Fibroblast of skin of back (primary cell): ENCODE measurements around the gene SYNGR2.
A peak's percentile ranks its signal among the peaks of the same experiment; 100 is the strongest.

ENCODE experiments used
- DNase-seq: peaks from one replicate; pipeline ENCODE4 v3.0.0-alpha.2; 2013

Gene SYNGR2

GRCh38 chr17:78205124-78205775, 36.9 kb downstream of the SYNGR2 start:
- DNase-seq, result no peak

- no peak for DNase-seq
Measured at GRCh38 chr17:78206298-78206697, 37.9 kb downstream of the SYNGR2 start.

- no peak for DNase-seq
Measured at GRCh38 chr17:78208486-78208885, 40.1 kb downstream of the SYNGR2 start.

GRCh38 chr17:78210111-78210510, 41.7 kb downstream of the SYNGR2 start:
- DNase-seq, result no peak

GRCh38 chr17:78211032-78211431, 42.7 kb downstream of the SYNGR2 start:
- DNase-seq, result no peak

- DNase-seq, result peak; percentile 88
Measured at GRCh38 chr17:78214016-78214705, 45.8 kb downstream of the SYNGR2 start, which contains the start of gene BIRC5. Gene BIRC5, plus strand, starts transcription at chr17:78214253. Its CDS starts 64 bp downstream, at chr17:78214317.

GRCh38 chr17:78214706-78215061, 46.3 kb downstream of the SYNGR2 start:
- no peak for DNase-seq

- DNase-seq, result no peak
Measured at GRCh38 chr17:78219396-78220150, 51.2 kb downstream of the SYNGR2 start.
